DLD1 (cell line): Measurements from ENCODE around the gene FUT2.

Experiments used
- in situ Hi-C: cut with HindIII; loops from 2 replicates; pipeline ENCODE4 v1.10.0; 2017; ENCODE audit warnings: low sequenced_read_pairs

FUT2 gene

DNA sequence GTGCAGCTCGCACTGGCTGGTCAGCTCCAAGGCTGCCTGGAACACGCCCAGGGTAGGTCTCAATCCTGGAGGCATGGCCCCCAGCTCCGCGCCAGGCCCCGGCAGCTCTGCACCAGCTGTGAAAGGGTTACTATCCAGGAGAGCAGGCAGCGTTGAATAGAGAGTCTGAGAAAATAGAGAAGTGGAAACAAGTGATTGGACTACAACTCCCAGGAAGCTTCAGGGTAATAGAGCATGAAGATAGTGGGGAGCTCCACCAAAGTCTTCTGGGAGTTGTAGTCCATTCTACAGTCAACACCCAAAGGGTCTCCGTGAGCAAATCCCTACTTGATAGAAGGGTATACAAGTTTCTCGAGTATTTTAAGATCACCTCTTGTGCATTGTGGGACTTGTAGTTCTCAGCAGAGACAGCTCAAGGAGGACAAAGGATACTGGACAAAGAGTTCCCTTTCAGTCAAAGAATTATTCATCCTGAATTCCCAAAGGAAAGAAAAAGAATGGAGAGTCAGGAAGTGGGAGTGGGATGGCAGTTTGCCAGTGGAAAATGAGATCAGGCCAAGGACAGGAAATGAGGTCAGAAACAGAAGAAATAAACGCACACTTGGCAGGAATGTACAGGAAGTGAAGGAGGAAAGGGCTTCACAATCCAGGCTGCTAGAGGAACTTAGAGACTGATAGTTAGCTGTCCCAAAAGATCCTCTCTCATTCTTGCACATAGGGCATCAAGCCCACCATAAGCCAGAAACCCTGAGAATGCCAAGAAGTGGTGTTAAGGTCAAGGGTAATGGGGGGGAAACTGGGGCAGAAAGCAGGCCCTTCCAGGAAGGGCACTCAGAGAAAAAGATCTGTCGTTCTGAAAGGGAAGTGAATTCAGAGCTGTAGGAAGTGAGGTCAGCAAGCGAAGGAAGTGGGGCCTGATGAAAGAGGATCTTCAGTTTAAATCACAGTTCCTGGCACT is 29.3 kb downstream of the FUT2 start:
- in situ Hi-C loops: no loop called here

- in situ Hi-C loops: no loop called here
These were observed 30.8 kb downstream of the FUT2 start for GRCh38 chr19:48726556-48726955.

DNA sequence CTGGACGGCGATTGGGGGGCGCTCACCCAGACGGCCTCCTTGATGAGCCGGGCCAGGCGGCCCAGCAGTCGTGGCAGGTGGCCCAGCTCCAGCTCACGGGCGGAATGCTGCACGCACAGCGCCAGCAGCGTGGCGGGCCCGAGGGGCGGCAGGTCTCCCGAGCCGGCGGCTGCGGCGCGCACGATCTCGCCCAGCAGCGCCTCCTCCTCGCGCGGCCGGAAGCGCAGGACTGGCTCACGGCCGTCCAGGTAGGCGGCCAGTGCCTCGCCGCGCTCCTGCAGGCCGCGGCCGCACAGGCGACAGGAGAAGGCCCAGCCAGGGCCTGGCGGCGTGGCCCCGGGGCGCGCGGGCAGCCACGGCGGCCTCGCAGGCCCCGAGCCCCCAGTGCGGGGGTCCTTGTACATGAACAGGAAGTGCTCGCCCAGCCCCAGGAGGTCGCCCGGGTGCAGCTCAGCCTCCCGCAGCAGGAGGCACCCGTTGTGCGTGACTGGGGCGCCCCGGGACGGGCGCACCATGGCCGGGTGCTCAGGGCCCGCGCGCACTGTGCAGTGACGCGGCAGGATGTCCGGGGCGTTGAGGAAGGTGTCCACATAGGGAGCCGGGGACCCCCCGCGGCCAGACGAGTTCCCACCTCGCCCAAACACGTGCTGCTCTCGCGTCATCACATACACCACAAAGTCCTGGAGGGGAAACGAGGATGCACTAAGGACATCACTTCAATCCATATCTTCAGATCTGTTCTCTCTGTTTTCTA is 33.3 kb downstream of the FUT2 start:
- in situ Hi-C loops: no loop called here

DNA sequence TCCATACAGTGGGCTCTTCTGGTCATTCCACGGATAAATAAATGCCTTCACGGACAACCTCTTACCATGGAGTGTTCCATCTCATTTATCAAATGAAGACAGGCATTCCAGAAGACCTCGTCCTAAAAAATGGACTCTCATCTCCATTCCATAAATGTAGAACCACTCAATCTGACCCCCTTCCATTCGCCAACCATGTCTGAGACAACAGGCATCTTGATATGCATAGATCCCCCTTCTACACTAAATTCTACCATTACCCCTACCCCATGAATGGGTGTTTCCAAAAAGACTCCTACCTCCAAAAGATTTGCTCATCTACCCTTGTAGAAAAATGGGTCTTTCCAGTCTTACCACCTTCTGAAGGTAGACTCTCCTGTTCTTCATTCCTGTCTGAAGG is 35.7 kb downstream of the FUT2 start:
- in situ Hi-C loops: no loop called here

- in situ Hi-C loops: no loop called here
These were observed 38.9 kb downstream of the FUT2 start for GRCh38 chr19:48734625-48735024.

DNA sequence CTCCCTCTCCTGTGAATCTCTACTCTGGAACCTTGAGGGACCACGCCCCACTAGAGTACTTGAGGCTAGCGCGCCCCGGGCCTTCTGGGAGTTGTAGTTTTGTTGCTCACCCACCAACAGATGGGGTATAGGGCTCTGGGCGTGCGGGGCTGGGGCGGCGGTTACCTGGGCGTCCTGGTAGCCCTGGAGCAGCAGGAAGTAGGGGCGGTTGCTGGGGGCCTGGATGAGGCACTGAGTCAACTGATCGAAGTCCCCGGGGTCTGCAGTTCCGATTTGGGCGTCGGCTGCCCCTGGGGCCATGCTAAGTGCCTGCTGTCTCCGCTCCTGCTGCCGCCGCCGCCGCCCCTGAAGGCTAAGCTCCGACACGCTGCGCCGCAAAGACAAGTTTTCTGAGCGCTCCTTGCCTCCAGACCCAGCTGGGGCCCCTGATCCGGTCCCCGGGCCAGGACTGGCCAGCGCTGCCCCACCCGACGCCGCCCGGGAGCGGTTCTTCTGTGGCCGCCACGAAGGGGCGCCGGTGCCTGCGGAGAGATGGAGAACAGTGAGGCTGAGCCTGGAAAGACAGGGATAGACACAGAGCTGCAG is 39.4 kb downstream of the FUT2 start:
- in situ Hi-C loops: no loop called here

DNA sequence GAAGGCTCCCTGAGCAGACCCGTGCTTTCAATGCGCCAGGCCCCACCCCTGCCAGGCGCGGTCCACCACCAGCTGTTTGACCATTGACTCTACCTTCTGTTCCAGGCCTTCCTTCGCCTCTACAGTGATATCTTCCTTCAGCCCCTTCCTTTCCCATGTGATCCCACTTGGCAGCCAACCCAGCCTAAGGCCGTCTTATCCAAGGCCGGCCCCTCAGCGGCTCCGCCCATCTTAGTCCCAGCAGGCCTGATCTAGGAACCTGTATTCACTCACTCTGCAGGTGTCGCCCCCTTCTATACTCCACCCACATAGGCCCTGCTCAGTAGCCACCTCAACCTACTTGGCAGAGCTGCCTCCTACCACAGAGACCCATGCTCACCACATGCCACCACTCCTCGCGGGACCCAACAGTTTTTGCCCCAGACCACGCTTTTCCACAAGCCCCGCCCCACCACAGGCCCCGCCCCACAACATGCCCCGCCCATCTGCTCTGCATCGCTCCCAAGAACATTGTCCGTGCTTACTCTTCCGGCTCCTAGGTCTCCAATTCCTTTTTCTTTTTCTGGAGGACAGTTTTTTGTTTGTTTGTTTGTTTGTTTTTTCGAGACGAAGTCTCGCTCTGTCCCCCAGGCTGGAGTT is 41.7 kb downstream of the FUT2 start:
- in situ Hi-C loops: no loop called here

GRCh38 chr19:48738557-48739403 is 43.0 kb downstream of the FUT2 start:
- in situ Hi-C loops: no loop called here

DNA sequence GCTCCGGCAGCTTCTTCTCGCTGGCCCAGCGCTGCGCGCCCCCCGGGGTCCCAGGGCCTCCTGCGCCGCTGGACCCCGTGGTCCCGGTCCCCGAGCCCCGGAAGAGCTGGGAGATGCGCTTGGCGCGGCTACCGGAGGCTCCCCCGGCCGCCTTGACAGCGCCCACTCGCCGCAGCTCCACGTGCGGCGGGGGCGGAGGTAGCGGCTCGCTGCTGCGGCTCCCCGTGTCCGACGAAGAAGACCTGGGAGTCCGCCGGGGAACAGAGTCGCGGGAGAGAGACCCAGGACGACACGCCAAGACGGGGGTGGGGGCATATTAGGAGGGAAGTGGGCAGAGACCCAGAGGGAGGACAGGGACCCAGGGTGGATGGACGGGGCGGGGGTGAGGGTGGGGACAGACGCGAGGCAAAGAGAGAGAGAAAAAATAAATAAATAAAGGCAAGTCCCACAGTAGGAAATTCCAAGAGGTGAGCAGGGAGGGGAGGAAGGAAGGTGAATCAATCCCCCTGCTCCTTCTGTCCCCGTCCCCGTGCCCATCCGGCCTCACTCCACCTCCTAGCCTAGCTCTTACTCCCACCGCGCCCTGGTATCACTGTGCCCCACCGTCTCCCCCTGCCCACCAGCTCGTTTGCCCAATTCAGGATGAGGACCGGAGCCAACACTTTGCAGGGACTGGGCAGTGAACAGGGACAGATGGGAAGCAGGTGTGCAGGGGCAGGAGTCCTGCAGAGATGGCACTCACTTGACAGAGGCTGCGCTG is 43.8 kb downstream of the FUT2 start:
- in situ Hi-C loops: no loop called here

DNA sequence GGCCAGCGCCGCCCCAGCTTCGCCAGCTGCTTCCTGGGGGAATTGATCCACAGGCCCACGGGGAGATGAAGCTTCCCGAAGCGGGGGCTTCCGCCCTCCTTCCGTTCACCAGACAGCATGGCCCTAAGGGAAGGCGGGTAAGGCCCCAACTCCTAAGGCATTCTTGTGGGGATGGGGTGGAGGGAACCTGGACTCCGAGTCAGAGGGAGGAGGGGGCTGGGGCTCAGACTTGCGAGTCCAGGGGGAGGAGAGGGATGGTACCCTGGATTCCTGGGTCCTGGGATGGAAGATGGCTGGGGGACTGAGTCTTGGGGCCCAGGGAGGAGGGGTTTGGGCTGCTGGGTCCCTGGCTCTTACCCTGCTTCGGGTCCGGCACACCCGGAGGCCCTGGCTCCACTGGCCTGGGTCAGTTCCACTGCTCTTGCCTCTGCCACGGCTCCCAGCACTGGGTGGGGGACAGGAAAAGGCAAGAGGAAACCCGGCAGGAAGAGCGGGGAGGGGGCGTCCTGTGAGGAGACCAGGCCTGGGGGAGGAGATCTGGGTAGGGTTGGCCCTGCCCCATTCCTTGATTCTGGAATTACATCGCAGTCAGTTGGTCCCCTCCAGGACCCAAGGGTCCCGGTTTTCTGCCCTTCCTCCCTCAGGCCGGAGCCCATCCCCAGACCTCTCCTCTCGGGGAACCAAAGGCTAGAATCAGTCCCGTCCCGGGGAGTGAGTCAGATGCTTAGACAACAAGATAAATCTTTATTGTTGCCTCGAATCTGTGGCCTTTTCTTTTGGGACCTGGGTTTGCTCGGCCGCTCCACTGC is 44.6 kb downstream of the FUT2 start, which contains the start of gene RASIP1:
Gene RASIP1, minus strand, starts transcription at position 447 of the 809 bp plus-strand sequence. Its CDS starts 328 bp downstream, at position 119.
- in situ Hi-C loops: no loop called here

DNA sequence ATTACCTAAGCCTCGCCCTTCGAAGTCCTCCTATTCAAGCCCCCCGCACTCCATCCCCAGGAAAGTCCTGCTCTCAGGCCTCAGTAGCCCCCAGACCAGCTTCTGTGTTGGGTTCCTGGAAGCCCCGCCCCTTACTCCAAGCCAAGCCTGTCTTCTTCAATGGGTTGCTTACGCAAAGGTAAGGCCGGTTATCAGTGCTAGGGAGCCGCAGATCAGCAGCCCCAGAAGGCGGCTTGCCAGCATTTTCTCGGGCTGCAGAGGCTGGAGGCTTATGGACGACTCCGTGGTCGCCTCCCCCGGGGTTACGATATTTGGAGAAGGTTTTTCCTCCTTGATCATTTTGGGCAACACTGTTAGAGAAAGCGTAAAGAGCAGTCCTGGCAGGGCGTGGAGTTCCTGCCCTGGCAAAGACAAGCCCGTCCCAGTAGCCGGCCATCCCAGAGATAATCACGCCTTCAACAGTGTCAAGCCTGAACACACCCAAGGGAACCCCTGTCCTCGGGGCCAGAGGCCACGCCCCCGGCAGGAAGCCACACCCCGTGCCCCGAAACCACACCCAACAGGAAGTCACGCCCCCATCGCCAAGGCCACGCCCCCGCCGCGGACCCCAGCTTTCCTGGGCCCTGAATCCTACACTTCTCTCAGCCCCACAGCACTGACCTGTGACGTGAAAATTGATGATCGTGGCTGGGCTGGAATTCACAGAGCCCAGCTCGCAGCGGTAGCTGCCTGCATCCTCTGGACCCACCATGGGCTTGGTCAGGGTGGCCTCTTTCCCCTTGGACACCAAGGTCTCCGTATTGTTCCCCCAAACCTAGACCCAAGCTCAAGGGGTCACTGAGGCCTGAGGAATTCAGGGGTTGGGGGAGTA is 45.6 kb downstream of the FUT2 start:
- in situ Hi-C loops: no loop called here

GRCh38 chr19:48742096-48742495 is 46.3 kb downstream of the FUT2 start:
- in situ Hi-C loops: no loop called here

- in situ Hi-C loops: no loop called here
These were observed 49.6 kb downstream of the FUT2 start for GRCh38 chr19:48745208-48745995.

GRCh38 chr19:48746110-48746509 is 50.3 kb downstream of the FUT2 start:
- in situ Hi-C loops: no loop called here

GRCh38 chr19:48746738-48747575 is 51.2 kb downstream of the FUT2 start, which contains the start of gene IZUMO1:
IZUMO1 (minus strand) TSS chr19:48746909; CDS start chr19:48745859, 1,050 bp downstream.
- in situ Hi-C loops: no loop called here
